Fibroblast of skin of right quadriceps (primary cell): ENCODE results near the gene CA9.
"Not testable (repeated sequence)": the region's sequence is repeated elsewhere in the genome, so short reads cannot be mapped to it uniquely, and the experiment has no call there.

Experiments
- DNase-seq: peaks from one replicate; pipeline ENCODE4 v3.0.0-alpha.2; 2013

Gene CA9

GRCh38 chr9:35673132-35674024 lies at the start of gene CA9:
Gene CA9, plus strand, starts transcription at chr9:35673928. Its CDS starts 32 bp downstream, at chr9:35673960.
- DNase-seq, result peak; percentile 35

- no peak for DNase-seq
Observed at GRCh38 chr9:35627575-35627974, 46.2 kb upstream of the CA9 start.

GRCh38 chr9:35628389-35628991 lies 45.2 kb upstream of the CA9 start:
- DNase-seq, result no peak

- no peak for DNase-seq
Observed at GRCh38 chr9:35629597-35629996, 44.1 kb upstream of the CA9 start.

GRCh38 chr9:35635730-35636129 lies 38.0 kb upstream of the CA9 start:
- no peak for DNase-seq

GRCh38 chr9:35636135-35636876 lies 37.4 kb upstream of the CA9 start:
- DNase-seq, result no peak

- DNase-seq, result not testable (repeated sequence)
Observed at GRCh38 chr9:35636877-35637246, 36.9 kb upstream of the CA9 start.

- not testable (repeated sequence) for DNase-seq
Observed at GRCh38 chr9:35637427-35637955, 36.2 kb upstream of the CA9 start.

GRCh38 chr9:35638751-35639150 lies 35.0 kb upstream of the CA9 start:
- not testable (repeated sequence) for DNase-seq

GRCh38 chr9:35639225-35639624 lies 34.5 kb upstream of the CA9 start:
- DNase-seq, result not testable (repeated sequence)

GRCh38 chr9:35639631-35640030 lies 34.1 kb upstream of the CA9 start:
- DNase-seq, result no peak

- not testable (repeated sequence) for DNase-seq
Observed at GRCh38 chr9:35640431-35640830, 33.3 kb upstream of the CA9 start.

- not testable (repeated sequence) for DNase-seq
Observed at GRCh38 chr9:35641478-35641877, 32.2 kb upstream of the CA9 start.

GRCh38 chr9:35643046-35643445 lies 30.7 kb upstream of the CA9 start:
- no peak for DNase-seq

GRCh38 chr9:35645736-35646135 lies 28.0 kb upstream of the CA9 start:
- not testable (repeated sequence) for DNase-seq

- DNase-seq, result peak; percentile 32
Observed at GRCh38 chr9:35646153-35646532, 27.6 kb upstream of the CA9 start.

GRCh38 chr9:35646533-35647265 lies 27.0 kb upstream of the CA9 start:
- DNase-seq, result peak; percentile 82

- no peak for DNase-seq
Observed at GRCh38 chr9:35649431-35650340, 24.0 kb upstream of the CA9 start.

GRCh38 chr9:35650341-35651158 lies 23.2 kb upstream of the CA9 start, which contains the start of gene SIT1:
Gene SIT1, minus strand, starts transcription at chr9:35650931. Its CDS starts 78 bp downstream, at chr9:35650853.
- DNase-seq, result no peak
